Erythroblast (primary cell): ENCODE data around the gene SAMD1.

Experiments used
- GATA1 ChIP-seq: IDR thresholded peaks from 2 replicates; pipeline ENCODE4 v1.6.1; 2011; ENCODE audit warnings: low read depth, mild to moderate bottlenecking, control low read depth, low read length, moderate library complexity
- POLR2A ChIP-seq: IDR thresholded peaks from 2 replicates; pipeline ENCODE4 v1.6.1; 2011; ENCODE audit warnings: mild to moderate bottlenecking, low read length

DNA sequence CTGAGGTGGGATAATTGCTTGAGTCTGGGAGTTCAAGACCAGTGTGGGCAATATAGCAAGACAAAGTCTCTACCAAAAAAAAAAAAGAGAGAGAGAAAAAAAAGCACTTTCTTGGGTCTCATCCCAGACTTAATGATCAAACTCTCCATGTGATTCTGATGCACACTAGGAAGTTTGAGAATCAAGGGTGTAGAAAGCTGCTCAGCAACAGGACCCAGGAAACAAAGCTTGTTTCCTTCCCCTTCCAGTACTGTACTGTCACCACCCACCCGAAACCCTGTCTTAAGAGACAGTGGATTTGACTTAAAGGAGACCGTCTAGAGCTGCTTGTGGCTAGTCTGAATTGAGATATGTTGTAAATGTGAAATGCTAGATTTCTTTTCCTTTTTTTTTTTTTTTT lies 12.1 kb downstream of the SAMD1 start:
- TF ChIP-seq POLR2A (no peak), GATA1 (no peak)
